Liver (tissue), 9 donors: Measurements from ENCODE around the gene LURAP1L. TPM values are rescaled to one million over a fixed set of nuclear protein-coding genes. Genes with fewer than 3 reads are reported as not detected.
A peak's percentile ranks its signal among the peaks of the same experiment; 100 is the strongest.

Experiments used
- DNase-seq: peaks from one replicate; pipeline ENCODE4 v3.0.0-alpha.2; 2017; ENCODE audit warnings: low spot score
- H3K27ac ChIP-seq, 2 donors: one replicate each; pipeline ENCODE4 v1.7.0; 2013; ENCODE audit warnings: inconsistent platforms in 2 of 2, low read length in 2 of 2, control low read depth in 1 of 2, low read depth in 1 of 2, mild to moderate bottlenecking in 1 of 2
- H3K27me3 ChIP-seq, 4 donors: one replicate each; pipeline versions ENCODE4 v1.6.1 to v1.7.0; 2013; ENCODE audit warnings: low read length in 3 of 4, inconsistent platforms in 1 of 4, mild to moderate bottlenecking in 1 of 4, moderate library complexity in 1 of 4; ENCODE audit not compliant: control insufficient read depth in 4 of 4, insufficient read depth in 4 of 4
- H3K36me3 ChIP-seq, 4 donors: one replicate each; pipeline versions ENCODE4 v1.6.1 to v1.7.0; 2013; ENCODE audit warnings: low read length in 3 of 4, mild to moderate bottlenecking in 3 of 4, low read depth in 1 of 4, moderate library complexity in 1 of 4; ENCODE audit not compliant: control insufficient read depth in 4 of 4, insufficient read depth in 3 of 4
- H3K4me1 ChIP-seq, 4 donors: one replicate each; pipeline versions ENCODE4 v1.6.1 to v1.7.0; 2013; ENCODE audit warnings: low read length in 3 of 4, mild to moderate bottlenecking in 3 of 4, moderate library complexity in 1 of 4; ENCODE audit not compliant: control insufficient read depth in 4 of 4, insufficient read depth in 4 of 4
- H3K4me3 ChIP-seq, 3 donors: one replicate each; pipeline versions ENCODE4 v1.6.1 to v1.7.0; 2013; ENCODE audit warnings: low read length in 3 of 3, control low read depth in 1 of 3, low read depth in 1 of 3, mild to moderate bottlenecking in 1 of 3
- H3K9ac ChIP-seq, 2 donors: one replicate each; pipeline ENCODE4 v1.7.0; 2013; ENCODE audit warnings: low read length in 2 of 2, mild to moderate bottlenecking in 2 of 2, moderate library complexity in 2 of 2, control low read depth in 1 of 2, low read depth in 1 of 2
- H3K9me3 ChIP-seq, 4 donors: one replicate each; pipeline versions ENCODE4 v1.6.1 to v1.7.0; 2013; ENCODE audit warnings: low read length in 3 of 4; ENCODE audit not compliant: control insufficient read depth in 4 of 4
- ATF3 ChIP-seq: IDR thresholded peaks from 2 replicates; pipeline ENCODE4 v1.6.1; 2016; ENCODE audit warnings: antibody characterized with exemption
- CTCF ChIP-seq: fragments of 150-350 bp; IDR thresholded peaks from 2 replicates; pipeline ENCODE4 v1.5.1; 2017; ENCODE audit warnings: improper control_type of control experiment, low read depth, low read length; ENCODE audit not compliant: missing input control
- EGR1 ChIP-seq, 2 donors: IDR thresholded peaks; 2 replicates each; pipeline ENCODE4 v1.6.1; 2016 to 2018; ENCODE audit warnings: antibody characterized with exemption in 2 of 2, low read depth in 2 of 2
- FOXA1 ChIP-seq: IDR thresholded peaks from 2 replicates; pipeline ENCODE4 v1.6.1; 2016; ENCODE audit warnings: antibody characterized with exemption
- FOXA2 ChIP-seq: IDR thresholded peaks from 2 replicates; pipeline ENCODE4 v1.6.1; 2016; ENCODE audit warnings: antibody characterized with exemption
- GABPA ChIP-seq, 2 donors: IDR thresholded peaks in 1 of 2; conservative IDR thresholded peaks in 1 of 2; 2 replicates each; pipeline ENCODE4 v1.6.1; 2016; ENCODE audit warnings: antibody characterized with exemption in 2 of 2, mild to moderate bottlenecking in 1 of 2, moderate library complexity in 1 of 2
- HNF4A ChIP-seq, 2 donors: conservative IDR thresholded peaks; 2 replicates each; pipeline ENCODE4 v1.6.1; 2016; ENCODE audit warnings: antibody characterized with exemption in 2 of 2, mild to moderate bottlenecking in 2 of 2
- HNF4G ChIP-seq: IDR thresholded peaks from 2 replicates; pipeline ENCODE4 v1.6.1; 2016; ENCODE audit warnings: antibody characterized with exemption
- JUND ChIP-seq, 2 donors: IDR thresholded peaks; 2 replicates each; pipeline ENCODE4 v1.6.1; 2016; ENCODE audit warnings: antibody characterized with exemption in 2 of 2
- NR2F2 ChIP-seq: IDR thresholded peaks from 2 replicates; pipeline ENCODE4 v1.6.1; 2016; ENCODE audit warnings: antibody characterized with exemption
- RAD21 ChIP-seq, 2 donors: IDR thresholded peaks; 2 replicates each; pipeline ENCODE4 v1.6.1; 2016; ENCODE audit warnings: antibody characterized with exemption in 2 of 2, mild to moderate bottlenecking in 2 of 2
- REST ChIP-seq: IDR thresholded peaks from 2 replicates; pipeline ENCODE4 v1.6.1; 2016; ENCODE audit warnings: antibody characterized with exemption, mild to moderate bottlenecking
- RXRA ChIP-seq, 2 donors: IDR thresholded peaks; 2 replicates each; pipeline ENCODE4 v1.6.1; 2017 to 2018; ENCODE audit warnings: antibody characterized with exemption in 2 of 2, mild to moderate bottlenecking in 1 of 2
- SP1 ChIP-seq: IDR thresholded peaks from 2 replicates; pipeline ENCODE4 v1.6.1; 2018; ENCODE audit warnings: antibody characterized with exemption, mild to moderate bottlenecking
- TAF1 ChIP-seq: conservative IDR thresholded peaks from 2 replicates; pipeline ENCODE4 v1.6.1; 2016; ENCODE audit warnings: antibody characterized with exemption, mild to moderate bottlenecking
- YY1 ChIP-seq: IDR thresholded peaks from 2 replicates; pipeline ENCODE4 v1.6.1; 2016; ENCODE audit warnings: antibody characterized with exemption, mild to moderate bottlenecking
- WGBS: extraction: QIAGEN DNeasy Blood & Tissue Kit; methylation state at CpG from one replicate; pipeline ENCODE4 v1.1.7; 2013; 5-methylcytosine and 5-hydroxymethylcytosine counted together
- polyA plus RNA-seq, 2 donors: library from polyadenylated mRNA; stranded (reverse) in 1 of 2; unstranded in 1 of 2; fragments of 200-250 nt in 1 of 2; fragments of >200 nt in 1 of 2; fragmentation: Nextera tagmentation in 1 of 2; extraction: Ambion mirVana in 1 of 2; gene quantifications; one replicate each; pipeline versions ENCODE4 v1.2.1 to v1.2.3, GENCODE V29; 2013 to 2015
- total RNA-seq, 2 donors: library from RNA; depleted of rRNA; stranded (reverse); fragments of >200 nt; gene quantifications; one replicate each; pipeline ENCODE4 v1.2.3, GENCODE V29; 2014
- TF ChIP-seq, protein P1 (sequence below): IDR thresholded peaks from 2 replicates; pipeline ENCODE4 v1.6.1; 2016; ENCODE audit warnings: antibody characterized with exemption
- TF ChIP-seq, protein P2 (sequence below): IDR thresholded peaks from 2 replicates; pipeline ENCODE4 v1.6.1; 2016; ENCODE audit warnings: antibody characterized with exemption
- donor health status: healthy.
- donor health status: healthy.
- donor health status: healthy.
- donor health status: healthy.
- donor health status: healthy.

Gene LURAP1L
- total and polyA plus RNA-seq, 4 donors, result 4.2 to 18.6 (median 8.9) TPM

DNA sequence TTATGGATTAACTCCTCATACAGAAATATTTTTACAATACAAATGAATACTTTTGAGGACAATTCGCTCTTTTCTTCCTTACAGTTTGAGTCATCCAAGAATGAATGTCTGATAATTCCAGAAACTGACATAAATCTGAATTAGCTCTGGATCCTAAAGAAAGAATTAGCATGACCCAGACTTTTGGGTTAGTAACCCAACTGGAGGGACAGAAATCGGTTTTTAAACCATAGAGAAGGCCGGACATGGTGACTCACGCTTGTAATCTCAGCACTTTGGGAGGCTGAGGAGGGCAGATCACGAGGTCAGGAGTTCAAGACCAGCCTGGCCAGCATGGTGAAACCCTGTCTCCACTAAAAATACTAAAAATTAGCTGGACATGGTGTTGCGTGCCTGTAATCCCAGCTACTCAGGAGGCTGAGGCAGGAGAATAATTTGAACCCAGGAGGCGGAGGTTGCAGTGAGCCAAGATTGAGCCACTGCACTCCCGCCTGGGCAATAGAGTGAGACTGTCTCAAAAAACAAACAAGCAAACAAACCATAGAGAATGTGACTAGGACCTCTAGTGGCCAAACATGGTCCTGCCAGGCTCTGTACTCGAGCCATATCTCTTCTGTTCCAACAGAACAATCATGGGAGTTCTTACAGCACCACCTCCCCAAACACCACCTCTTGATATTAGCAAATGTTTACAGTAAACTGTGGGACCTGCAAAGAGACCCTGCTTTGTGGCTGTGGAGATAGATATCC, 44.8 kb downstream of the LURAP1L start:
- Histone ChIP-seq H3K9me3 (no peaks in the 10 kb centered on the region), H3K9ac (no peak overlapping the region), H3K4me3 (no peak overlapping the region), H3K27ac (no peak overlapping the region), H3K36me3 (no peaks in the 10 kb centered on the region), H3K4me1 (peaks cover 6 to 33% (median 19%) of the 10 kb centered on the region in 4 donors), H3K27me3 (no peaks in the 10 kb centered on the region)
- TF ChIP-seq EGR1 (IDR thresholded peaks at IDR 0.05; ENCODE audit: low read depth in 2 of 2) (no peak), REST (no peak), NR2F2 (no peak), RAD21 (IDR thresholded peaks at IDR 0.05) (peak; percentile 67 to 87), CTCF (peak; percentile 64), RXRA (IDR thresholded peaks at IDR 0.05) (peak in 1 of 2 donors; percentile 14), JUND (IDR thresholded peaks at IDR 0.05) (no peak), HNF4A (conservative IDR thresholded peaks at IDR 0.05) (no peak), SP1 (no peak), FOXA1 (no peak), TAF1 (no peak), ATF3 (peak; percentile 19), GABPA (IDR thresholded peaks at IDR 0.05 in 1 of 2, conservative IDR thresholded peaks at IDR 0.05 in 1 of 2) (no peak), HNF4G (no peak), YY1 (no peak), FOXA2 (no peak)
- TF ChIP-seq, protein P1, sequence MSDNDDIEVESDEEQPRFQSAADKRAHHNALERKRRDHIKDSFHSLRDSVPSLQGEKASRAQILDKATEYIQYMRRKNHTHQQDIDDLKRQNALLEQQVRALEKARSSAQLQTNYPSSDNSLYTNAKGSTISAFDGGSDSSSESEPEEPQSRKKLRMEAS, result no peak
- TF ChIP-seq, protein P2, sequence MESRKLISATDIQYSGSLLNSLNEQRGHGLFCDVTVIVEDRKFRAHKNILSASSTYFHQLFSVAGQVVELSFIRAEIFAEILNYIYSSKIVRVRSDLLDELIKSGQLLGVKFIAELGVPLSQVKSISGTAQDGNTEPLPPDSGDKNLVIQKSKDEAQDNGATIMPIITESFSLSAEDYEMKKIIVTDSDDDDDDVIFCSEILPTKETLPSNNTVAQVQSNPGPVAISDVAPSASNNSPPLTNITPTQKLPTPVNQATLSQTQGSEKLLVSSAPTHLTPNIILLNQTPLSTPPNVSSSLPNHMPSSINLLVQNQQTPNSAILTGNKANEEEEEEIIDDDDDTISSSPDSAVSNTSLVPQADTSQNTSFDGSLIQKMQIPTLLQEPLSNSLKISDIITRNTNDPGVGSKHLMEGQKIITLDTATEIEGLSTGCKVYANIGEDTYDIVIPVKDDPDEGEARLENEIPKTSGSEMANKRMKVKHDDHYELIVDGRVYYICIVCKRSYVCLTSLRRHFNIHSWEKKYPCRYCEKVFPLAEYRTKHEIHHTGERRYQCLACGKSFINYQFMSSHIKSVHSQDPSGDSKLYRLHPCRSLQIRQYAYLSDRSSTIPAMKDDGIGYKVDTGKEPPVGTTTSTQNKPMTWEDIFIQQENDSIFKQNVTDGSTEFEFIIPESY, result no peak
- WGBS, result 87% methylated on average over 9 of the region's 9 CpGs
- no peak for DNase-seq
